D721Med (cell line): Measurements from ENCODE around the gene GPC3.
"Not testable (repeated sequence)": the region's sequence is repeated elsewhere in the genome, so short reads cannot be mapped to it uniquely, and the experiment has no call there.

Experiments used
- DNase-seq: peaks from one replicate; pipeline ENCODE4 v3.0.0; 2011; ENCODE audit warnings: low spot score; ENCODE audit not compliant: insufficient read length
- FAIRE-seq: peaks from 2 replicates; lab custom pipeline; 2011; peaks lifted over from hg19 to GRCh38; lab: Jason Lieb, UNC
- TF ChIP-seq, protein P1 (sequence below): IDR thresholded peaks from 2 replicates; pipeline ENCODE4 v1.5.1; 2012; ENCODE audit warnings: mild to moderate bottlenecking, control low read depth; ENCODE audit not compliant: insufficient read depth; ENCODE audit errors: missing control alignments

The GPC3 gene

DNA sequence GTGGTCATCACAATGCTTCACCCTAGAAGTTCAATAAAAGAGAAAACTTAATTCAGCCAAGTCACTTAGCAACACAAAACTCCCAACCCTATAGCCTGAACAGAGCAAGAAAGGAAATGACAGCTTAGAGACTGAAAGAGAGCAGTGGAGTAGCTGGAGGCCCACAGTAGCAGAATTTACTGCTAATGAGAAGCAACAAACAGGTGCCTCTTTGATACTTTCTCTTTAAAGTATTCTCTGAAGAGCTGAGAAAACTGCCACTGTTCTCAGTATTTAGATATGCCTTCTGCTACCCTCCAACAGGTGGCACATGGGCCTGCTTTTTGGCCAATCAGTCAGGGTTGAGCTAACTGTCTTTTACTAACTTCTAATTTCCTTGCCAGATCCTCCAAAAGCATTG is 240.0 kb downstream of the GPC3 start:
- DNase-seq (no peak), FAIRE-seq (no peak)
- TF ChIP-seq, protein P1, sequence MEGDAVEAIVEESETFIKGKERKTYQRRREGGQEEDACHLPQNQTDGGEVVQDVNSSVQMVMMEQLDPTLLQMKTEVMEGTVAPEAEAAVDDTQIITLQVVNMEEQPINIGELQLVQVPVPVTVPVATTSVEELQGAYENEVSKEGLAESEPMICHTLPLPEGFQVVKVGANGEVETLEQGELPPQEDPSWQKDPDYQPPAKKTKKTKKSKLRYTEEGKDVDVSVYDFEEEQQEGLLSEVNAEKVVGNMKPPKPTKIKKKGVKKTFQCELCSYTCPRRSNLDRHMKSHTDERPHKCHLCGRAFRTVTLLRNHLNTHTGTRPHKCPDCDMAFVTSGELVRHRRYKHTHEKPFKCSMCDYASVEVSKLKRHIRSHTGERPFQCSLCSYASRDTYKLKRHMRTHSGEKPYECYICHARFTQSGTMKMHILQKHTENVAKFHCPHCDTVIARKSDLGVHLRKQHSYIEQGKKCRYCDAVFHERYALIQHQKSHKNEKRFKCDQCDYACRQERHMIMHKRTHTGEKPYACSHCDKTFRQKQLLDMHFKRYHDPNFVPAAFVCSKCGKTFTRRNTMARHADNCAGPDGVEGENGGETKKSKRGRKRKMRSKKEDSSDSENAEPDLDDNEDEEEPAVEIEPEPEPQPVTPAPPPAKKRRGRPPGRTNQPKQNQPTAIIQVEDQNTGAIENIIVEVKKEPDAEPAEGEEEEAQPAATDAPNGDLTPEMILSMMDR = no peak

DNA sequence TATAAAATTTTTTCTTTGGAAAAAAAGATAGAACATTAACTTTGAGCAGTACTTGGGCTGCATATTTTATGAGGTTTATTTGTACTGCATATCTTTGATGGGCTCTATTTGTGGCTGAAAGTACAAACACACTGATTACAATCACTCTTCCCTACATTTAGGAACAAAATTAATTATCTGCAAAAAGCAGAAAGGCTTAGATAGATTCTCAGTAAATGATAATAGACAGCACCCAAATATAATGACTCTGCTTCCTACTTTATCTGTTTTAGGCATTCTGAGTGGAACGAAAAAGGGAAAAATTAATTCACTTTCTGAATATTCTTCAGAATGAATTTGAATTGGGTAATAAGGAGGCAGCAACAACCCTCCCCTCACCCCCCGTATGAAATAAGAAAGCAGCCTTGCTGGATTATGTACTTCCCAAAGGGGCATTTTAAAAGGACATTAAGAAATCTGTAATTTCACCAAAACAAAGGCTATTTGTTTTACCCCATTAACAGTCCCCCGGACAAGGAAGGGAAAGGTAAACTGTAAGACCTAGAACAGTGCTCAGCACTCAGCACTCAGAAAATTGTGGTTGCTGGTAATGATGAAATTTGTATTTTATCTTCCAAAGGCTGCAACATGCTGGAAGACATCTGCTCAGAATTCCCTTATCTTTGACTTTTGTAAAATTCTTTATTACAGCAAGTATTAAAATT is 242.6 kb downstream of the GPC3 start:
- FAIRE-seq (no peak), DNase-seq (no peak)
- TF ChIP-seq, protein P1 = no peak

DNA sequence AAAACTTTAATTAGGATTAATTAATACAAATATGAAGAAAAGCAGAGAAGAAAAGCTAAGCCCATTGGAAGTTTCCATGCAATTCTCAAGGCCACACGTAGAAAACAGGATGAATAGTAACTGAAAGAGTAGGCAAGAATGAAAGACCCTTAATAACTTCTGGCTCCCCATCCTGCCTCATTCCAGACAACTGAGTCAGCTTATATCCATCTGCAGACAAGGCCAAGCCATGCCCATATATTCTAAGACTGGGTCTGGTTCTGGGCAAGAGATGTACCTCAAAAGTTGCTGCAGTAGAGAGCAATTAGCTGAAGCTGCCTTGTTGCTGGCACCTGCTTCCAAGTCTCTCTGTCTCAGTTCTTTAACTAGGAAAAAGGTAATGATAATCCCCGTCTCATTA is 244.1 kb downstream of the GPC3 start:
- DNase-seq = no peak
- no peak for FAIRE-seq
- TF ChIP-seq, protein P1 = no peak

DNA sequence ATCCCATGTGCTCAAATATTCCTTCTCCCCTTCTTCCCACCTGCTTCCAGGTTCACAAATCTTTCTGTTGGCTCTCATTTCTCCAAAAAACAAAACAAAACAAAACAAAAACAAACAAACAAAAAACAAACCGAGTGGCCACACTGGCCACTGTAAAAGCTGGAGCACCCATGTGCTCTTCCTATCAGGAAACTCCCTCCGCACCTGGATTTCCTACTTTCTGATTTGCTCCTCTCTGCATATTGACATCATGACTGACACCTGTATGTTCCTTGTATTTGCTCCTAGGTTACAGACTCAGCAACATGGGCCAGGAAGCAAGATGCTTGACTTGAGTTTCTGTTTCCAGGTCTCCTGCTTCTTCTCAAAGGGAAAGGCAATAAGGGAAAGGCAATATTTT is 258.8 kb downstream of the GPC3 start:
- DNase-seq (no peak), FAIRE-seq (no peak)
- TF ChIP-seq, protein P1 = no peak

DNA sequence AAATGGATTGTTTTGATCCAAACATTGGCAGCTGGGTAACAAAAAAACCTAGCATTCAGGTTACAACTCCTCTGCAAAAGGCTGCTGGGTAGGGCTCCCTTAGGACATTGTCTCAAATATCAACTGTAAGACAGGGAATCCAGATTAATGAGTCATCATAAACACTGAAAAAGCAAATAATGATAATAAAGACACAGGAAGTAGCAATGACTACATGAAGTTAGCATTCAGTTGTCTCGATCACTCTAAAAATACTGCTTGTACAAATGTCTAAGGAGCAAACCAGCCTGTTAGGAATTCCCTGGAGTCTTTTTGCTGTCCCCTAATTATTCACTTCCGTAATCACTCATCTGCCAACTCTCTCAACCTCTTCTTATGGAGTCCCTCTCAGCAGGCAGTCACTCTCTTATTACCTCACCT is 259.2 kb downstream of the GPC3 start:
- TF ChIP-seq, protein P1 = no peak
- no peak for FAIRE-seq
- DNase-seq = no peak

DNA sequence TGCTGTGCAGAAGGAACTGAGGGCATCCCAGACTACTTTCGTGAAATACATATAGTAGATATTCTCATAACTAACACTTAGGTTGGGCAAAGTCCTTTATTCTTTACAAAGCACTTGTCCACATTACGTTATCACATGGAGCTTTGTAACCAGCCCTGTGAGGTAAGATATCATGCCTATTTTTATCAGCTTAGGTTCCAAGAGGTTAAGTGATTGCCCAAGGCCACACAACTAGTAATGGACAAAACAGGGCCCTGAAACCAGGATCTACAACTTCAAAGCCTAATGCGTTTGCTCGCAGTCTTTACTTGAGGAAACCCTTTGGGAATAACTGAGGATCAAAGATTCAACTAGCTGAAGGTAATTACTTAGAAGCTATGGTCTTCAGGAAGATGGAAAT is 261.5 kb downstream of the GPC3 start:
- TF ChIP-seq, protein P1 = no peak
- DNase-seq = no peak
- FAIRE-seq = no peak

DNA sequence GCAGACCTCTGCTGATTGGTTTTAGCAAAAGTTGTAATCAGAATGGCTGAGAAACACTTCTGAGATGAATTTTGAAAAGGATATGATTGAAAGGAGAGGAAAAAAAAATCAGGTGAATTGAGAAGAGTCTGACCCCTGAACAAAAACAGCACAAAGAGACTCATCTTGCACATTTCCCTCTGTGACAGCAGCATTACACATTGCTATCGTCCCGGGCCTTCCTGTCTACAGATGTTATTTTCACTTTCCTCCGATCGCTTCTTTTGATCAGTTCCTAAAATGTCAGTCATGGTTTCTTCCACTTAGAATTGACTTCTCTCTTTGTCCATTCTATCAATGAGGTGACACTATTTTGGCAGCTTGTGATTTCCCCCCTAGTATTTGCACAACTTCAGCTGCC is 262.6 kb downstream of the GPC3 start:
- DNase-seq (no peak), FAIRE-seq (no peak)
- TF ChIP-seq, protein P1 = no peak

DNA sequence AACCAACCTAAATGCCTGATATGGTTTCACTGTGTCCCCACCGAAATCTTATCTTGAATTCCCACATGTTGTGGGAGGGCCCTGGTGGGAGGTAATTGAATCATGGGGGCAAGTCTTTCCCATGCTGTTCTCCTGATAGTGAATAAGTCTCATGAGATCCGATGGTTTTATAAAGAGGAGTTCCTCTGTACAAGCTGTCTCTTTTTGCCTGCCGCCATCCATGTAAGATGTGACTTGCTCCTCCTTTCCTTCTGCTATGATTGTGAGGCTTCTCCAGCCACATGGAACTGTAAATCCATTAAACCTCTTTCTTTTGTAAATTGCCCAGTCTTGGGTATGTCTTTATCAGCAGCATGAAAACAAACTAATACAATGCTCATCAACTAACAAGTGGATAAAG is 265.1 kb downstream of the GPC3 start:
- not testable (repeated sequence) for DNase-seq, FAIRE-seq
